ENCODE results near the gene RBM26. TPM values are rescaled to one million over a fixed set of nuclear protein-coding genes. Genes with fewer than 3 reads are reported as not detected.

Gene RBM26
- polyA plus RNA-seq, 3 donors: 3.5 to 25.3 (median 5.0) TPM

DNA sequence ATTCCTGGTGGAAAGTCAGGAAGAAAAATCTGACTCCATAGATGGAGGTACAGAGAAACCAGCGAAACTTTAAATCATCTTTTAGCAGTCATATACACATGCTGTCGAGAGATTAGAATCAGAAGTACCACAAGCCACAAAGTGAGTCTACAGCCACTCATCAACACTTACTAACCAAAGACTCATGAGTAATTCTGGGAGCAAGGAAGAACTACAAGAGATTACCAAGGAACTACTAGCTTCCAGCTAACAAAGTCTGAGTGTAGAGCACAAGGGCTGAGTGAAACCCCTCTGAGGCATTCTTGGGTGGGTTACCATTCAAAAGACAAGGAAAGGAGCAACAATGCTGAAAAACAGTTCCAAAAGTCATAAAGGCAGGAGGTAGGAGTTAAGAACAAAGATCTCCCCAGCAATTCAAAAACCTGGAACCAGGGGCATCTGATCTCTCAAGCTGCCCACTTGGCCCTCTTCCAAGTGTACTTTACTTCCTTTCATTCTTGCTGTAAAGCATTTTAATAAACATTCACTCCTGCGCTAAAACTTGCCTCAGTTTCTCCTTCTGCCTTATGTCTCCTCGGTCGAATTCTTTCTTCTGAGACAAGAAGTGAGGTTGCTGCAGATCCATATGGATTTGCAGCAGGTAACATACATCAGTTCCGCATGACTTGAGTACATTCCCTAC, 13.0 kb downstream of the RBM26 start:
- no peak overlapping the region for H3K4me3 Mint-ChIP-seq
- 83% methylated on average over 4 of the region's 6 CpGs for WGBS (ENCODE audit: insufficient coverage)
- Histone ChIP-seq H3K27ac (ENCODE audit: low read depth in 1 of 2, low read length in 2 of 2) (peak overlapping the region in 1 of 2 donors; percentile 61), H3K79me2 (ENCODE audit: insufficient read depth, low read length) (peaks cover 86% of the 10 kb centered on the region), H3K4me2 (replicated peaks; ENCODE audit: extremely low read depth, low read length, poor library complexity, severe bottlenecking) (no peak overlapping the region), H3K27me3 (ENCODE audit: control insufficient read depth in 2 of 2, insufficient read depth in 2 of 2, low read length in 2 of 2) (no peaks in the 10 kb centered on the region), H3K9me3 (replicated peaks in 1 of 2; ENCODE audit: control insufficient read depth in 1 of 2, insufficient read depth in 1 of 2, low read length in 2 of 2) (peaks cover 7 to 9% of the 10 kb centered on the region in 2 donors), H3K4me1 (ENCODE audit: control insufficient read depth in 1 of 2, insufficient read depth in 2 of 2, low read length in 2 of 2) (peaks cover 18 to 37% of the 10 kb centered on the region in 2 donors), H3K36me3 (replicated peaks in 1 of 2; ENCODE audit: control insufficient read depth in 1 of 2, insufficient read depth in 2 of 2, low read length in 2 of 2) (peaks cover 10 to 19% of the 10 kb centered on the region in 2 donors), H3K4me3 (replicated peaks in 1 of 3; ENCODE audit: low read depth in 2 of 3, low read length in 3 of 3) (no peak overlapping the region), H2AFZ (ENCODE audit: insufficient read depth, low read depth, low read length, poor library complexity, severe bottlenecking) (no peak overlapping the region), H3K9ac (ENCODE audit: insufficient read depth, low read length, poor library complexity, severe bottlenecking) (no peak overlapping the region), H4K20me1 (ENCODE audit: insufficient read depth, low read length) (peaks cover 33% of the 10 kb centered on the region)
- peaks cover 15 to 30% of the 10 kb centered on the region in 2 donors for H3K36me3 Mint-ChIP-seq
- peak overlapping the region in 4 of 7 donors; percentile 64 to 84 (median 70) for H3K27ac Mint-ChIP-seq
- intact Hi-C loops (cut with micrococcal nuclease): no loop called here
- H3K9me3 Mint-ChIP-seq: peaks cover 4 to 16% (median 10%) of the 10 kb centered on the region in 7 donors
- H3K4me1 Mint-ChIP-seq: peaks cover 40% of the 10 kb centered on the region
- H3K27me3 Mint-ChIP-seq (ENCODE audit: low read depth in 3 of 3): no peaks in the 10 kb centered on the region
- TF ChIP-seq, protein P1, sequence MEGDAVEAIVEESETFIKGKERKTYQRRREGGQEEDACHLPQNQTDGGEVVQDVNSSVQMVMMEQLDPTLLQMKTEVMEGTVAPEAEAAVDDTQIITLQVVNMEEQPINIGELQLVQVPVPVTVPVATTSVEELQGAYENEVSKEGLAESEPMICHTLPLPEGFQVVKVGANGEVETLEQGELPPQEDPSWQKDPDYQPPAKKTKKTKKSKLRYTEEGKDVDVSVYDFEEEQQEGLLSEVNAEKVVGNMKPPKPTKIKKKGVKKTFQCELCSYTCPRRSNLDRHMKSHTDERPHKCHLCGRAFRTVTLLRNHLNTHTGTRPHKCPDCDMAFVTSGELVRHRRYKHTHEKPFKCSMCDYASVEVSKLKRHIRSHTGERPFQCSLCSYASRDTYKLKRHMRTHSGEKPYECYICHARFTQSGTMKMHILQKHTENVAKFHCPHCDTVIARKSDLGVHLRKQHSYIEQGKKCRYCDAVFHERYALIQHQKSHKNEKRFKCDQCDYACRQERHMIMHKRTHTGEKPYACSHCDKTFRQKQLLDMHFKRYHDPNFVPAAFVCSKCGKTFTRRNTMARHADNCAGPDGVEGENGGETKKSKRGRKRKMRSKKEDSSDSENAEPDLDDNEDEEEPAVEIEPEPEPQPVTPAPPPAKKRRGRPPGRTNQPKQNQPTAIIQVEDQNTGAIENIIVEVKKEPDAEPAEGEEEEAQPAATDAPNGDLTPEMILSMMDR (IDR thresholded peaks at IDR 0.05): no peak
- DNase-seq: peak in 1 of 3 donors; percentile 7

- Mint-ChIP-seq H3K27me3 (ENCODE audit: low read depth in 3 of 3) (no peaks in the 10 kb centered on the region), H3K9me3 (no peaks in the 10 kb centered on the region), H3K4me3 (peak overlapping the region in 1 of 2 donors; percentile 42), H3K36me3 (peaks cover 0 to 3% of the 10 kb centered on the region in 2 donors), H3K4me1 (peaks cover 40% of the 10 kb centered on the region), H3K27ac (peak overlapping the region; percentile 22 to 86 (median 81))
- H2AFZ ChIP-seq (ENCODE audit: insufficient read depth, low read depth, low read length, poor library complexity, severe bottlenecking): peak overlapping the region; percentile 23
- peaks cover 17 to 31% of the 10 kb centered on the region in 2 donors for H3K4me1 ChIP-seq (ENCODE audit: control insufficient read depth in 1 of 2, insufficient read depth in 2 of 2, low read length in 2 of 2)
- H3K27ac ChIP-seq (ENCODE audit: low read depth in 1 of 2, low read length in 2 of 2): peak overlapping the region in 1 of 2 donors; percentile 71
- no peak overlapping the region for H3K9ac ChIP-seq (ENCODE audit: insufficient read depth, low read length, poor library complexity, severe bottlenecking)
- H3K4me2 ChIP-seq (replicated peaks; ENCODE audit: extremely low read depth, low read length, poor library complexity, severe bottlenecking): peak overlapping the region; percentile 51
- H3K36me3 ChIP-seq (replicated peaks in 1 of 2; ENCODE audit: control insufficient read depth in 1 of 2, insufficient read depth in 2 of 2, low read length in 2 of 2): peaks cover 0 to 3% of the 10 kb centered on the region in 2 donors
- peaks cover 25% of the 10 kb centered on the region for H4K20me1 ChIP-seq (ENCODE audit: insufficient read depth, low read length)
- intact Hi-C loops (cut with micrococcal nuclease): no loop called here
- TF ChIP-seq, protein P1 (IDR thresholded peaks at IDR 0.05): no peak
- H3K4me3 ChIP-seq (replicated peaks in 1 of 3; ENCODE audit: low read depth in 2 of 3, low read length in 3 of 3): peak overlapping the region in 1 of 3 experiments; percentile 32
- DNase-seq: peak; percentile 5 to 44 (median 12)
- H3K9me3 ChIP-seq (replicated peaks in 1 of 2; ENCODE audit: control insufficient read depth in 1 of 2, insufficient read depth in 1 of 2, low read length in 2 of 2): no peaks in the 10 kb centered on the region
- WGBS (ENCODE audit: insufficient coverage): no CpG with 5 or more reads among the region's 1 CpG
- H3K27me3 ChIP-seq (ENCODE audit: control insufficient read depth in 2 of 2, insufficient read depth in 2 of 2, low read length in 2 of 2): no peaks in the 10 kb centered on the region
- H3K79me2 ChIP-seq (ENCODE audit: insufficient read depth, low read length): peaks cover 87% of the 10 kb centered on the region
Observed at GRCh38 chr13:79389026-79389425, 17.0 kb downstream of the RBM26 start.

All from CD14-positive monocyte (primary cell).